K562 (cell line): ENCODE results near the gene LIPT1. TPM values are rescaled to one million over a fixed set of nuclear protein-coding genes. Genes with fewer than 3 reads are reported as not detected.

Source experiments
- CBFB ChIP-seq: sonication (generic); formaldehyde crosslinking; IDR thresholded peaks from 2 replicates; pipeline ENCODE4 v1.4.0; 2020; ENCODE audit warnings: mild to moderate bottlenecking, missing genetic modification reagents
- ETV6 ChIP-seq, 3 experiments: fragments of 150-350 bp in 1 of 3; sonication (generic) in 1 of 3; formaldehyde crosslinking in 1 of 3; IDR thresholded peaks; 2 replicates each; pipeline versions ENCODE4 v1.6.1 to v1.8.0; 2014 to 2022; ENCODE audit warnings: borderline replicate concordance in 2 of 3, low read depth in 2 of 3, antibody characterized with exemption in 1 of 3, low read length in 1 of 3, mild to moderate bottlenecking in 1 of 3, missing genetic modification reagents in 1 of 3
- FOXJ2 ChIP-seq: fragments of 200-800 bp; sonication (Bioruptor generic); IDR thresholded peaks from 2 replicates; pipeline ENCODE4 v1.6.1; 2016; ENCODE audit warnings: missing genetic modification characterization, missing compliant biosample characterization
- GMEB1 ChIP-seq: fragments of 250-450 bp; sonication (Bioruptor Pico); IDR thresholded peaks from 2 replicates; pipeline ENCODE4 v1.4.0; 2020; ENCODE audit warnings: mild to moderate bottlenecking
- HBP1 ChIP-seq: fragments of 450-650 bp; formaldehyde crosslinking; IDR thresholded peaks from 2 replicates; pipeline ENCODE4 v1.4.0; 2022; ENCODE audit warnings: missing genetic modification characterization
- HLTF ChIP-seq: fragments of 450-650 bp; IDR thresholded peaks from 2 replicates; pipeline ENCODE4 v1.6.1; 2016
- HMGN3 ChIP-seq: IDR thresholded peaks from 2 replicates; pipeline ENCODE4 v1.6.1; 2011; ENCODE audit warnings: borderline replicate concordance, low read depth, mild to moderate bottlenecking, mixed read lengths, low read length; ENCODE audit not compliant: insufficient read length; ENCODE audit errors: extremely low read depth
- ILF3 ChIP-seq: fragments of 450-650 bp; IDR thresholded peaks from 2 replicates; pipeline ENCODE4 v1.6.1; 2018; ENCODE audit warnings: antibody characterized with exemption, mild to moderate bottlenecking, moderate library complexity, borderline replicate concordance
- MITF ChIP-seq: IDR thresholded peaks from 2 replicates; pipeline ENCODE4 v1.6.1; 2014; ENCODE audit warnings: antibody characterized with exemption
- MNT ChIP-seq, 2 experiments: fragments of 450-650 bp; conservative IDR thresholded peaks; 2 replicates each; pipeline ENCODE4 v1.6.1; 2017; ENCODE audit warnings: mild to moderate bottlenecking in 2 of 2, moderate library complexity in 2 of 2
- MXI1 ChIP-seq: IDR thresholded peaks from 2 replicates; pipeline ENCODE4 v1.6.1; 2011; ENCODE audit warnings: low read depth, mild to moderate bottlenecking, improper control_type of control experiment, low read length
- NUFIP1 ChIP-seq: fragments of 450-650 bp; IDR thresholded peaks from 2 replicates; pipeline ENCODE4 v1.6.1; 2018; ENCODE audit not compliant: partially characterized antibody
- PHB2 ChIP-seq: fragments of 450-650 bp; IDR thresholded peaks from 2 replicates; pipeline ENCODE4 v1.6.1; 2017; ENCODE audit warnings: low read depth
- RUNX1 ChIP-seq: sonication (generic); IDR thresholded peaks from 2 replicates; pipeline ENCODE4 v1.6.1; 2016; ENCODE audit warnings: antibody characterized with exemption, low read depth
- ZBTB43 ChIP-seq: sonication (generic); formaldehyde crosslinking; IDR thresholded peaks from 2 replicates; pipeline ENCODE4 v1.8.0; 2023; ENCODE audit warnings: mild to moderate bottlenecking, missing genetic modification reagents
- ZNF124 ChIP-seq: sonication (generic); formaldehyde crosslinking; IDR thresholded peaks from 2 replicates; pipeline ENCODE4 v1.8.1; 2022; ENCODE audit warnings: missing genetic modification reagents
- ZNF140 ChIP-seq: fragments of 250-450 bp; sonication (Bioruptor Pico); IDR thresholded peaks from 2 replicates; pipeline ENCODE4 v1.8.0; 2021; ENCODE audit warnings: moderate library complexity, mild to moderate bottlenecking, inconsistent platforms
- polyA plus RNA-seq, 8 experiments: library from polyadenylated mRNA; depleted of rRNA in 4 of 8; stranded (reverse) in 5 of 8; unstranded in 3 of 8; fragments of >200 nt; fragmentation: Nextera tagmentation in 2 of 8; fragmentation: Illumina TruSeq in 1 of 8; extraction: Ambion mirVana in 2 of 8; extraction: Trizol in 1 of 8; gene quantifications; 2 replicates each; pipeline versions ENCODE4 v1.2.1 to v1.2.3, GENCODE V29; 2011 to 2014; ENCODE audit warnings: inconsistent platforms in 1 of 8, missing spikeins in 1 of 8
- total RNA-seq, 7 experiments: library from RNA; depleted of rRNA in 6 of 7; stranded (reverse); fragments of >200 nt in 6 of 7; fragmentation: Illumina TruSeq in 2 of 7; extraction: Trizol in 2 of 7; gene quantifications; 2 replicates each; pipeline versions ENCODE4 v1.2.1 to v1.2.3, GENCODE V29; 2011 to 2021; ENCODE audit warnings: low replicate concordance in 1 of 7

LIPT1 gene
- total and polyA plus RNA-seq, 9 of the 15 experiments (the other 6 are each of a cell fraction or from before 2014, with no cell fraction given) = 6.4 to 18.3 (median 11.6) TPM

- TF ChIP-seq ZNF124 (CRISPR knock-in tag) = no peak
- TF ChIP-seq GMEB1 = peak; percentile 49; the same call in 1 of the 2 replicates
- no peak for TF ChIP-seq ILF3
- no peak for TF ChIP-seq FOXJ2 (tag)
- no peak for TF ChIP-seq ZBTB43 (CRISPR knock-in tag)
- no peak for TF ChIP-seq MITF
- no peak for TF ChIP-seq HLTF
- TF ChIP-seq ZNF140 = no peak
- peak; percentile 73 for TF ChIP-seq HMGN3
- TF ChIP-seq ETV6 (IDR thresholded peaks at IDR 0.05; ENCODE audit: borderline replicate concordance in 1 of 2, low read depth in 2 of 2, low read length in 1 of 2) = no peak
- TF ChIP-seq ETV6 (CRISPR knock-in tag; IDR thresholded peaks at IDR 0.05; ENCODE audit: borderline replicate concordance) = no peak
- TF ChIP-seq PHB2 = no peak
- TF ChIP-seq RUNX1 = no peak
- no peak for TF ChIP-seq NUFIP1
- TF ChIP-seq MXI1 = no peak
- TF ChIP-seq CBFB (CRISPR knock-in tag) = no peak
- TF ChIP-seq MNT (conservative IDR thresholded peaks at IDR 0.05) = peak in 1 of 2 experiments; percentile 46; a peak in 2 of 4 replicates
- TF ChIP-seq HBP1 (CRISPR knock-in tag) = no peak
Observed at GRCh38 chr2:99141110-99142108, 13.4 kb upstream of the LIPT1 start, which contains the start of gene C2orf15 (continued).
